C4-2B (cell line): Measurements from ENCODE around the gene FAM131A.

Experiments used
- H3K27ac ChIP-seq: fragments of 450-650 bp; 2 replicates; pipeline ENCODE4 v1.5.1; 2017
- CTCF ChIP-seq: fragments of 450-650 bp; conservative IDR thresholded peaks from 2 replicates; pipeline ENCODE4 v1.5.1; 2017; ENCODE audit warnings: mild to moderate bottlenecking
- ZFX ChIP-seq: fragments of 450-650 bp; IDR thresholded peaks from 2 replicates; pipeline ENCODE4 v1.6.1; 2017

Gene FAM131A

GRCh38 chr3:184386047-184386806 is 48.8 kb downstream of the FAM131A start:
- no peak overlapping the region for H3K27ac ChIP-seq
- no peak for TF ChIP-seq ZFX
- no peak for TF ChIP-seq CTCF

- H3K27ac ChIP-seq, result no peak overlapping the region
- no peak for TF ChIP-seq ZFX
- TF ChIP-seq CTCF, result no peak
These were observed 49.8 kb downstream of the FAM131A start for GRCh38 chr3:184387174-184387714.

GRCh38 chr3:184388164-184388935 is 51.0 kb downstream of the FAM131A start:
- no peak overlapping the region for H3K27ac ChIP-seq
- TF ChIP-seq CTCF, result no peak
- no peak for TF ChIP-seq ZFX

GRCh38 chr3:184388936-184389230 is 51.5 kb downstream of the FAM131A start:
- no peak overlapping the region for H3K27ac ChIP-seq
- TF ChIP-seq ZFX (no peak), CTCF (no peak)

- TF ChIP-seq ZFX (no peak), CTCF (no peak)
These were observed 52.0 kb downstream of the FAM131A start for GRCh38 chr3:184389384-184389783.

GRCh38 chr3:184389935-184390528 is 52.6 kb downstream of the FAM131A start:
- TF ChIP-seq ZFX (no peak), CTCF (no peak)

More at GRCh38 chr3:184389384-184389783, 52.0 kb downstream of the FAM131A start:
- no peak overlapping the region for H3K27ac ChIP-seq

GRCh38 chr3:184391266-184391665 is 53.9 kb downstream of the FAM131A start:
- no peak overlapping the region for H3K27ac ChIP-seq
- no peak for TF ChIP-seq ZFX
- TF ChIP-seq CTCF, result no peak

More at GRCh38 chr3:184389935-184390528, 52.6 kb downstream of the FAM131A start:
- H3K27ac ChIP-seq, result no peak overlapping the region
